Smooth muscle cell (in vitro differentiated cells): ENCODE data around the gene GPX4. TPM values are rescaled to one million over a fixed set of nuclear protein-coding genes. Genes with fewer than 3 reads are reported as not detected.

ENCODE experiments used
- DNase-seq: peaks from one replicate; lab custom pipeline; 2025; ENCODE audit not compliant: unreplicated experiment; lab: John Stamatoyannopoulos, UW
- H2AFZ ChIP-seq: fragments of 200-600 bp; sonication (generic); 2 replicates; pipeline ENCODE4 v1.6.0; 2016; ENCODE audit warnings: antibody characterized with exemption, low read depth, mild to moderate bottlenecking
- H3F3A ChIP-seq: fragments of 200-600 bp; sonication (generic); 2 replicates; pipeline ENCODE4 v1.6.0; 2017; ENCODE audit warnings: antibody characterized with exemption, low read depth
- H3K27ac ChIP-seq: fragments of 200-600 bp; sonication (generic); 2 replicates; pipeline ENCODE4 v1.5.1; 2016; ENCODE audit warnings: low read depth, mild to moderate bottlenecking
- H3K27me3 ChIP-seq: fragments of 200-600 bp; sonication (generic); 2 replicates; pipeline ENCODE4 v1.6.1; 2016; ENCODE audit warnings: low read depth, mild to moderate bottlenecking
- H3K36me3 ChIP-seq: fragments of 200-600 bp; sonication (generic); 2 replicates; pipeline ENCODE4 v1.5.1; 2016; ENCODE audit warnings: low read depth
- H3K4me1 ChIP-seq: fragments of 200-600 bp; sonication (generic); 2 replicates; pipeline ENCODE4 v1.5.1; 2016; ENCODE audit warnings: low read depth
- H3K4me2 ChIP-seq: fragments of 200-600 bp; sonication (generic); 2 replicates; pipeline ENCODE4 v1.6.0; 2016; ENCODE audit warnings: mild to moderate bottlenecking
- H3K4me3 ChIP-seq: fragments of 200-600 bp; sonication (generic); 2 replicates; pipeline ENCODE4 v1.5.1; 2016; ENCODE audit warnings: mild to moderate bottlenecking
- H3K79me2 ChIP-seq: fragments of 200-600 bp; sonication (generic); 2 replicates; pipeline ENCODE4 v1.6.0; 2016; ENCODE audit warnings: low read depth, mild to moderate bottlenecking
- H3K9ac ChIP-seq: fragments of 200-600 bp; sonication (generic); 2 replicates; pipeline ENCODE4 v1.6.0; 2016; ENCODE audit warnings: low read depth
- H3K9me3 ChIP-seq: fragments of 200-600 bp; sonication (generic); replicated peaks from 2 replicates; pipeline ENCODE4 v1.5.1; 2016; ENCODE audit warnings: low read depth
- H4K20me1 ChIP-seq: fragments of 200-600 bp; sonication (generic); 2 replicates; pipeline ENCODE4 v1.6.0; 2016; ENCODE audit warnings: low read depth
- WGBS: methylation state at CpG from one replicate; pipeline ENCODE4 v1.1.7; 2016; ENCODE audit warnings: low lambda C conversion rate; 5-methylcytosine and 5-hydroxymethylcytosine counted together
- polyA plus RNA-seq: library from polyadenylated mRNA; unstranded; fragments of >200 nt; fragmentation: Nextera tagmentation; extraction: Ambion mirVana; gene quantifications from 2 replicates; pipeline ENCODE4 v1.2.1, GENCODE V29; 2016
- total RNA-seq: library from RNA; depleted of rRNA; stranded (reverse); fragments of >200 nt; gene quantifications from 2 replicates; pipeline ENCODE4 v1.2.3, GENCODE V29; 2014
- TF ChIP-seq, protein P1 (sequence below): fragments of 200-600 bp; sonication (generic); IDR thresholded peaks from 2 replicates; pipeline ENCODE4 v1.5.1; 2017; ENCODE audit warnings: borderline replicate concordance, mild to moderate bottlenecking, antibody characterized with exemption; ENCODE audit not compliant: insufficient read depth, poor library complexity, severe bottlenecking

GPX4 gene
- total and polyA plus RNA-seq, 2 experiments from 2014 or later: 325 to 450 TPM

DNA sequence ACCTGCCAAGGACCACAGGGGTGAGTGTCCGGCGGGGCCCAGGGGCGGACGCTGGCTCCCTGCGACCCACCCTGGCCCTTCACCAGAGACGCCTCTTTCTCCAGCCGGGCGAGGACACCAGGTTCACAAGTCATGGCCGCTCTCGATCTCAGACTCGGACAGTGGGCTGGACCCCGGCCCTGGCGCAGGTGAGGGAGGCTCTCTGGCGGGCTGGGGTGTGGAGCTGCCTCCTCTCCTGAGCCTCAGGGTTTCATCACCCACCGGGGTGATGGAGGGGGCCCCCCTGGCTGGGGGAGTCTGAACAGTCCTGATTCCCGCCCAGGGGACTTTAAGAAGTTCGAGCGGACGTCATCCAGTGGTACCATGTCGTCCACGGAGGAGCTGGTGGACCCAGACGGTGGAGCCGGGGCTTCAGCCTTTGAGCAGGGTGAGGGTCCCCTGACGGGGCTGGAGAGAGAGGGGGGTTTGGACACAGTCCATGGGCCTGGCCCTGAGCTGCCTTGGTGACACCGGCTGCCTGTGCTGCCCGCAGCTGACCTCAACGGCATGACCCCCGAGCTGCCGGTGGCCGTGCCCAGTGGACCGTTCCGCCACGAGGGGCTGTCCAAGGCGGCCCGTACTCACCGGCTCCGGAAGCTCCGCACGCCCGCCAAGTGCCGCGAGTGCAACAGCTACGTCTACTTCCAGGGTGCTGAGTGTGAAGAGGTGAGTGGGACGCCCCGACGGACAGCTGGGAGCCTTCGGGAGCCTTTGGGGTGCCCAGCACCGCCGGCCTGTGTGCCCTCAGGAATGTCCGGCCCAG, 23.2 kb upstream of the GPX4 start:
- no peak overlapping the region for H2AFZ ChIP-seq
- WGBS: 97% methylated on average over 44 of the region's 50 CpGs
- TF ChIP-seq, protein P1, sequence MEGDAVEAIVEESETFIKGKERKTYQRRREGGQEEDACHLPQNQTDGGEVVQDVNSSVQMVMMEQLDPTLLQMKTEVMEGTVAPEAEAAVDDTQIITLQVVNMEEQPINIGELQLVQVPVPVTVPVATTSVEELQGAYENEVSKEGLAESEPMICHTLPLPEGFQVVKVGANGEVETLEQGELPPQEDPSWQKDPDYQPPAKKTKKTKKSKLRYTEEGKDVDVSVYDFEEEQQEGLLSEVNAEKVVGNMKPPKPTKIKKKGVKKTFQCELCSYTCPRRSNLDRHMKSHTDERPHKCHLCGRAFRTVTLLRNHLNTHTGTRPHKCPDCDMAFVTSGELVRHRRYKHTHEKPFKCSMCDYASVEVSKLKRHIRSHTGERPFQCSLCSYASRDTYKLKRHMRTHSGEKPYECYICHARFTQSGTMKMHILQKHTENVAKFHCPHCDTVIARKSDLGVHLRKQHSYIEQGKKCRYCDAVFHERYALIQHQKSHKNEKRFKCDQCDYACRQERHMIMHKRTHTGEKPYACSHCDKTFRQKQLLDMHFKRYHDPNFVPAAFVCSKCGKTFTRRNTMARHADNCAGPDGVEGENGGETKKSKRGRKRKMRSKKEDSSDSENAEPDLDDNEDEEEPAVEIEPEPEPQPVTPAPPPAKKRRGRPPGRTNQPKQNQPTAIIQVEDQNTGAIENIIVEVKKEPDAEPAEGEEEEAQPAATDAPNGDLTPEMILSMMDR: no peak

DNA sequence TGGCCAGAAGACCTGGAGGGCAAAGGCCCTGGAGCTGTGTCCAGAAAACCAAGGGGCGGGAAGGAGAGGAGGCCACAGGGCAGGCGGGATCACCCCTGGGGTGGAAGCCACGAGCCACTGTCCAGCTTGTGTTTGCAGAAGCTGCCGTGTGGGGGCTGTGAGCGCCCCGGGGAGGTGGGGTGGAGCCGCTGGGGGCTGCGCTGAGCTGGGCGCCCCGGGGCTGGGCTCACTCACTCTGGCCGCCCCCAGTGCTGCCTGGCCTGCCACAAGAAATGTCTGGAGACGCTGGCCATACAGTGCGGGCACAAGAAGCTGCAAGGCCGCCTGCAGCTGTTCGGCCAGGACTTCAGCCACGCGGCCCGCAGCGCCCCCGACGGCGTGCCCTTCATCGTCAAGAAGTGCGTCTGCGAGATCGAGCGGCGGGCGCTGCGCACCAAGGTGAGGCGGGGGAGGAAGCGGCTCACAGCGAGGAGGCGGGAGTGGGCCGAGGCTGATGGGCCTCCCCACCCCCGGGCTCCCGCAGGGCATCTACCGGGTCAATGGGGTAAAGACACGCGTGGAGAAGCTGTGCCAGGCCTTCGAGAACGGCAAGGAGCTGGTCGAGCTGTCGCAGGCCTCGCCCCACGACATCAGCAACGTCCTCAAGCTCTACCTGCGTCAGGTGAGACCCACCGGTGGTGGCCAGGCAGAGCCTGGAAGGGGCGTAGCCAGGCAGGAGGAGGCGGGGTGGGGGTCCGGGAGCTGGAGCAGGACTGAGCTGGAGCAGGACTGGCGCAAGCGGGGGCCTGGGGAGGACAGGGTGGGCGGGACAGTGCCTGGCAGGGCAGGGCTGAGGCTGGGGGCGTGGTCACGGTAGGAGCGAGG, 22.3 kb upstream of the GPX4 start:
- no peaks in the 10 kb centered on the region for H3K4me1 ChIP-seq
- TF ChIP-seq, protein P1: no peak
- H3K4me2 ChIP-seq: peak overlapping the region; percentile 81
- 21% methylated on average over 39 of the region's 58 CpGs for WGBS
- no peak overlapping the region for H3K9ac ChIP-seq
- no peaks in the 10 kb centered on the region for H4K20me1 ChIP-seq
- no peak overlapping the region for H3K27ac ChIP-seq
- H3K9me3 ChIP-seq: no peaks in the 10 kb centered on the region
- H3K27me3 ChIP-seq: no peaks in the 10 kb centered on the region
- no peaks in the 10 kb centered on the region for H3K36me3 ChIP-seq
- DNase-seq: no peak
- H3F3A ChIP-seq: no peaks in the 10 kb centered on the region
- no peaks in the 10 kb centered on the region for H3K79me2 ChIP-seq
- H3K4me3 ChIP-seq: peak overlapping the region; percentile 41
- H2AFZ ChIP-seq: no peak overlapping the region

More for the DNA sequence above, 23.2 kb upstream of the GPX4 start:
- H3K4me2 ChIP-seq: no peak overlapping the region
- H3K4me3 ChIP-seq: no peak overlapping the region
- no peaks in the 10 kb centered on the region for H3K9me3 ChIP-seq
- H3K4me1 ChIP-seq: no peaks in the 10 kb centered on the region
- no peaks in the 10 kb centered on the region for H3F3A ChIP-seq
- H4K20me1 ChIP-seq: no peaks in the 10 kb centered on the region
- H3K79me2 ChIP-seq: no peaks in the 10 kb centered on the region
- H3K9ac ChIP-seq: no peak overlapping the region
- H3K36me3 ChIP-seq: no peaks in the 10 kb centered on the region
- H3K27me3 ChIP-seq: no peaks in the 10 kb centered on the region
- H3K27ac ChIP-seq: no peak overlapping the region
- DNase-seq: no peak

DNA sequence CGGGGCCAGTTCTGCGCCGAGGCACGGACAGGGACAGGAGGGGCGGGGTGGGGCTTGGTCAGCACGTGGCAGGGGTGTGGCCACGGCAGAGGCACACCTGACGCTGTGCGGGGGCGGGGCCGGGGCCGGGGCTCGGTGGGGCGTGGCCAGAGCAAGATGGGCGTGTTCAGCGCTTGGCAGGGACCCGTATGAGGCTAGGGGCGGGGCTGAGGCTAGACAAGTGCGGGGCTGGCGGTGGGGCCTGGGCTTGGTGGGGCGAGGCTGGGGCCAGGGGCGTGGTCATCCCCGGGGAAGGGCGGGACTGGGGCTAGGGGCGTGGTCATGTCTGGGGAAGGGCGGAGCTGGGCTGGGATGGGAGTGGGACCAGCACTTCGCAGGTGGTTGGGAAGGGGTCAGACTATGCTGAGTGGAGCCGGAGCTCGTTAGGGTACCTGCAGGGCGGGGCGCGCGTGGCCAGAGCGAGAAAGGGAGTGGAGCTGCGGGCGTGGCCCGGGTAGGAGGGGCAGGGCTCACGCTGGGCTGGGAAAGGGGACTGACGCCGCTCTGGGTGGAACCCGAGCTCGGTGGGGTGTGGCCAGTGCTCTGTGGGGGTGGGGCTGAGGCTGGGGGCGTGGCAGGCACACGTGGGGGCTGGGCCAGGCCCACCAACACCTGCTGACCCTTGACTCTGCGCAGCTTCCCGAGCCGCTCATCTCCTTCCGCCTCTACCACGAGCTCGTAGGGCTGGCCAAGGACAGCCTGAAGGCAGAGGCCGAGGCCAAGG, 21.4 kb upstream of the GPX4 start:
- TF ChIP-seq, protein P1: no peak
- Histone ChIP-seq H3K4me1 (no peaks in the 10 kb centered on the region), H3K4me3 (peak overlapping the region; percentile 44), H3K4me2 (peak overlapping the region; percentile 82), H3F3A (no peaks in the 10 kb centered on the region), H3K9me3 (no peaks in the 10 kb centered on the region), H3K79me2 (no peaks in the 10 kb centered on the region), H3K9ac (no peak overlapping the region), H3K27me3 (no peaks in the 10 kb centered on the region), H4K20me1 (no peaks in the 10 kb centered on the region), H3K27ac (no peak overlapping the region), H2AFZ (no peak overlapping the region), H3K36me3 (no peaks in the 10 kb centered on the region)
- WGBS: 8% methylated on average over 21 of the region's 51 CpGs
- peak; percentile 88 for DNase-seq
